Fibroblast of mammary gland (primary cell): Measurements from ENCODE around the gene UMODL1.

ENCODE experiments used
- DNase-seq: peaks from one replicate; pipeline ENCODE4 v3.0.0-alpha.2; 2010; ENCODE audit warnings: low read depth
- H3K4me3 ChIP-seq: 2 replicates; pipeline ENCODE4 v1.5.1; 2011; ENCODE audit warnings: low read depth, mild to moderate bottlenecking, low read length, moderate library complexity; ENCODE audit not compliant: control insufficient read depth
- CTCF ChIP-seq: conservative IDR thresholded peaks from 2 replicates; pipeline ENCODE4 v1.5.1; 2011; ENCODE audit warnings: low read depth, low read length, inconsistent platforms; ENCODE audit not compliant: control insufficient read depth, insufficient read depth

UMODL1 gene

GRCh38 chr21:42189431-42189830, 118.3 kb downstream of the UMODL1 start:
- no peak for TF ChIP-seq CTCF
- H3K4me3 ChIP-seq, result no peak overlapping the region
- DNase-seq, result no peak

GRCh38 chr21:42189860-42190485, 118.9 kb downstream of the UMODL1 start:
- DNase-seq, result no peak
- H3K4me3 ChIP-seq, result no peak overlapping the region
- TF ChIP-seq CTCF, result no peak

- no peak for DNase-seq
- no peak for TF ChIP-seq CTCF
- no peak overlapping the region for H3K4me3 ChIP-seq
Observed at GRCh38 chr21:42190486-42190863, 119.4 kb downstream of the UMODL1 start.

DNA sequence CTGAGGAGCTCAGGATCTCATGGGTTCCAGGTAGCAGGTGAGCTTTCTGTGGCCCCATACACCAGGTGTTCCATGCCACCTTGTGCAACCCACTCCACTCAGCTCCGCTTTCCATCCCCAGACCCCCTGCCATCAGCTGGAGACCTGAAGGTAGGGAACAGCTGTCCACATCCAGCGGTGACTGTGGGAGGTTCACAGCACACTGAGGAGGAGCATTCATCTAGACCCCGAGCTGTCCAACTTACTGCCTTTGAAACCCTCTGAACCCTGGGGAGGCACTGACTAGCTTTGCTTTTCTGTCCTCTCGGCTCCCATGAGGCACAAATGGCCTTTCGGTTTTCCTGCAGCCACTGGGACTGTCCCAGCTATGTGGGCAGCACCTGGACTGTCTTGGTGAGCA, 119.9 kb downstream of the UMODL1 start:
- no peak for DNase-seq
- no peak overlapping the region for H3K4me3 ChIP-seq
- TF ChIP-seq CTCF, result no peak

DNA sequence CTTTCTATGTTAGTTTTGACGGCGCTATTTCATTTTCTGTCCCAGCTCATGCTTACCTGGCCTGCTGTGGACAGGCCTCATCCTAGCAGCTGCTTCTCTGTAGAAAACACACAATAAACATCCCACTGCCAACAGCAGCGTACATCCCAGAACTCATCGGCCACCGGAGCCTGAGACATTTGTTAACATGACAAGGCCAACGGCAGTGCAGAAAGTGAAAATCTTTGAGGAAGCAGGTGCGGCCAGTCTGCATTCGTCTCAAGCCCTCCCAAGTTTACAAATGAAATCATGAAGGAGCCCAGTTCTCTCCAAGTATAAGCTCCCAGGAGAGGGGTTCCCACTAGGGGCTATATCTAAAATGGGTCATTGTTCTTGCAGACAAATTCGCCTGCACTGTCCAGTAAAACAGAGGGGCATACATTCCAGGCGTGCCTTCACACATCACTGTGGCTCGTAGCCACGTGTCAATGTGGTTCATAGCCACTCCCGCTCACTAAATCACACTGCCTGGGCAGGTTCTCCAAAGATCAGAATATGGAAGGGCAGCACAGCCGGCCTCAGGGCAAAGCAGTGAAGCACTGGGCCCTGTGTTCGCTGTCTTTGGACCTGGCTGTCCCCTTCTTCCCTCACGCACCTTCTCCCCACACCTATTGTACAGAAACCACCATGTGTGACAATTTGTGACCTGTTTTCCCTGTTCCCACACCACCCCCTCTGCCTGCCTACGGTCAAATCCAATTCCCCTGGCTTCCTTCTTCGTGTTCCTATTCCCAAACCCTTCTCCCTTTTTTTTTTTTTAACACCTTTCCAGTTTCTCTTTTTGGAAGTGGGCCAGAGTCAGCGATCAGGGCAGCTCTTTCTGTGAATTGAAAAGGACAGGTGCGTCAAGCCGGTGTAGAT, 120.8 kb downstream of the UMODL1 start:
- DNase-seq, result no peak
- no peak for TF ChIP-seq CTCF
- no peak overlapping the region for H3K4me3 ChIP-seq
